Measurements from ENCODE around the gene IGSF21.

The IGSF21 gene

DNA sequence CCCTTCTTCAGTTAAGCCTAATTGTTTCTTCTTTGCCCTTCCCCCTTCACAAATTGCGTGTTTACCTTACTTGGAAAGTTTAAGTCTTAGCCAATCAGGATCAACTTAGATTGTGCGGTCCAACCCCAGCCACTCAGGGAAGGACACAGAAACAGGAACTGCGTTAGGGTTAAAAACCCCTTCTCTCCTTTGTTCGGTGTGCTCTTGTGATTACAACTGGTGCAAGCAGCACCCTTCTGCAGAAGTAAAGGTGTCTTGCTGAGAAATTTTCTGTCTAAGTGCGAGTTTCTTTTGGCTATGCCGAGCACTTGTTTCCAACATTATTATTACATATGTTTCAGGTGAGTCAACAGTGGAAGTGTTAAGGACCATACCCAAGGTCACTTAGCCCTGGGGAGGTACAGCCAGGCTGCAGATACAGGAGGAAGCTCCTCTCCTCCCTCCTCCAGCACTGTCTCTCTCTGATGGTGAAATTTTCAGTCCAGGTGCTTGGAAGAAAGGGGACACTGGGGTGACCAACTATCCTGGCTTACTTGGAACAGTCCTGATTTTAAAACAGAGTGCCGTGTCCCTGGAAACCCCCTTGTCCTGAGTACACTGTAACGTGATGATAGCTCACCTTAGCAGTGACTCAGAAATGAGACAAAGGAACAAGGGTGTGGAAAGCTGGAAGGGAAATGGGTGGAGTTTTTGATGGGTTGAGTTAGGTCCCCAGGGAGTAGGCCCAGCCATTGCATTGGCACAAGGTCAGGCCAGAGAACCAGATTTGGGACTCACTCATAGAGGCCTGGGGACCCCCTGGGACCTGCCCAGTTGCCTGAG, 304.4 kb downstream of the IGSF21 start:
- no peak for DNase-seq

DNA sequence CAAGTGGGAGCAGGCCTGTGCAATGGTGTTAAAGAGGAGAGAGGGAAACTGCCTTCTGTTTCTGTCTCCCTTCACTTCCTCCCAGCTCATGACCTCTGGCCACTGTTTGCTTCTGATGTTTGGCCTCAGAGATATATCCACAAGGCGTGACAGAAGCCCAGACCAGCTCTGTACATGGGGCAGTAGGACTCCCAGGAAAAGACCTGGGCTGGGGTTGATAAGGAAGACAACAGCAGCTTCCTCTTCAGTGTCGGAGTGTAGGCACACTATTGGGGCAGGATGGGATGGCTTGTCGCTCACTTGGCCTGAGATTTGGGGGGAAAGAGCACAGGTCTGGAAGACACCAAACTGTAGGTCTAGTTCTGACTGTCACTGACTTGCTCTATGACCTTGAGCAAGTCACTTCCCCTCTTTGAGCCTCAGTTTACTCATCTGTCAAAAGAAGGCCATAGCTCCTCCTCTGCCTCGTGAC, 305.3 kb downstream of the IGSF21 start:
- peak; percentile 40 for DNase-seq

DNA sequence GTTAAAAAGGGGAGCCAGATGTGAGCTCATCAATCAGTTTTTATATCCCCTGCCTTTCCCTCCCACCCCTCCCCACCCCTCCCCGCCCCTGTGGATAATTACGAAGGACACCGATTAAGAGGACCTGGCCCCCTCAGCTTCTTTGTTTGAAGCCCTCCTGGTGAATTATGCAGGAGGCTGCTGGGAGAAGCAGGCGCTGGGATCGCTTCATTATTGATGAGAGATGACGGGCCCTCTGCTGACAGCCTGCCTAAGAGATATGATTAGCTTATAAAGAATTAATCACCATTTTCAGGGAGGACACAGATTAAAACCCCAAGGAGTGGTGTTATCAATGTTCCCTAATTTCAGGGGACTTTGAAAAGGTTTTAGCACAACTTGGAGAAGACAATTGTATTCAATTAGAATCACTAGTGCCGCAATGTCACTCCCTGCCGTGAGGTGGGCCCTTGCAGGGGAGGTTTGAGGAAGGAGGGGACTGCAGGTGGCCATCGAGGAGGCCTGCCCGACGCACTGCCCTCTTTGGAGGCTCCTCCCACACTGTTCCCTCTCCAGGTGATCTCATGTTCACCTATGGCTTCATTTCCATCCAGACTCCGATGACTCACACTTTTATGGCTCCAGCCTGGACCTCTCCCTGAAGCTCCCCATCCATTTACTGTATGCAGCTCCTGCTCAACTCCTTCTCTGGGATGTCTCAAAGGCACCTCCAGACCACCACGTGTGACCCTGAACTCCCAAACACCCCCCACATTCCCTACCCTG, 306.1 kb downstream of the IGSF21 start:
- no peak for DNase-seq

DNA sequence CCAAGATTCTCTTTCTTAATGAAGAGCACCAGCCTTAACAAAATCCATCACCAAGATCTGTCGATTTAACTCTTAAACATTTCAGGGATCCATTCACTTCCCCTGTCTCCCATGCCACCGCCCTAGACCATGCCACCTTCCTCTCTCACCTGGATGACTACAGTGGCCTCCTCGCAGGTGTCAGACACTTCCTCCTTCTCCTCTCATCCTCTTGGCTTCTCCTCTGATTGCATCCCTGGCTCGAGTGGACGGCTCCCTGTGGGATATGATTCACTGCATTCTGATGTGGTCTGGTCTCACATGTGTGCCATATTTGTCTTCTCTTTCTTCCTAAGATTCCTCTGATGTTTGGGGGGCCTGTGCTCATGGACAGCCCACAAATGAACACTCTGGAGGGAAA, 306.7 kb downstream of the IGSF21 start:
- DNase-seq, result no peak

DNA sequence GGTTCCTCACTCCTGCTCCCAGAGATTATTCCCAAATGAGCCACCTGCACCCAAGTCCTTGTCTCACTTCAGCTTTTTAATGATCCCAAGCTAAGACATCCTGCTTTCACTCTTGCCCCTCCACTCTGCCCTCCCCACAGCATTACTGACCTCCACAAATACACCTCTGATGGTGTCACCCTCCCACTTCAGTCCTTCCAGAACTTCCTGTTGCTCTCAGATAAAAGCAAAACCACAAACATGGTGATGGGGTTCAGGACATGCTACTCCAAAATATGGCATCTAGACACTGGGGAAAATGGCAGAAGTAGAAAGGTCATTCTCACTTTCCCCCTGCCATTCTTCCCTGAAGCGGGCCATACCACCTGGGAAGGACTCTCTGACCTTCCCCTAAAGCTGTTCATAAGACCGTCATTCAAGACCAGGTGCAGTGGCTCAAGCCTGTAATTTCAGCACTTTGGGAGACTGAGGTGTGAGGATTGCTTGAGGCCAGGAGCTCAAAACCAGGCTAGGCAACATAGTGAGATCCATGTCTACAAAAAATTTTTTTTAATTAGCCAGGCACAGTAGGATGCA, 307.4 kb downstream of the IGSF21 start:
- peak; percentile 2 for DNase-seq

DNA sequence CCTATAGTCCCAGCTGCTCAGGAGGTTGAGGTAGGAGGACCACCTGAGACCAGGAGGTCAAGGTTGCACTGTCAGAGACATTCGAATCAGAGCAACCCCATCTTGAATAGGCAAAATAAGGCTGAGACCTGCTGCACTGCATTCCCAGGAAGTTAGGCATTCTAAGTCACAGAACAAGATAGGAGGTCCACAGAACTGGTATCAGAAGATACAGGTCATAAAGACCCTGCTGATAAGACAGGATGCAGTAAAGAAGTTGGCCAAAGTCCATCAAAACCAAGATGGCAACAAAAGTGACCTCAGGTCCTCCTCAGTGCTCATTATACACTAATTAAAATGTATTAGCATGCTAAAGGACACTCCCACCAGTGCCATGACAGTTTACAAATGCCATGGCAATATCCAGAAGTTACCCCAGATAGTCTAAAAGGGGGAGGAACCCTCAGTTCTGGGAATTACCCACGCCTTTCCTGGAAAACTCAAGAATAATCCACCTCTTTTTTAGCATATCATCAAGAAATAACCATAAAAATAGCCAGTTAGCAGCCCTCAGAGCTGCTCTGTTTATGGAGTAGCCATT, 307.9 kb downstream of the IGSF21 start:
- DNase-seq, result peak; percentile 52

DNA sequence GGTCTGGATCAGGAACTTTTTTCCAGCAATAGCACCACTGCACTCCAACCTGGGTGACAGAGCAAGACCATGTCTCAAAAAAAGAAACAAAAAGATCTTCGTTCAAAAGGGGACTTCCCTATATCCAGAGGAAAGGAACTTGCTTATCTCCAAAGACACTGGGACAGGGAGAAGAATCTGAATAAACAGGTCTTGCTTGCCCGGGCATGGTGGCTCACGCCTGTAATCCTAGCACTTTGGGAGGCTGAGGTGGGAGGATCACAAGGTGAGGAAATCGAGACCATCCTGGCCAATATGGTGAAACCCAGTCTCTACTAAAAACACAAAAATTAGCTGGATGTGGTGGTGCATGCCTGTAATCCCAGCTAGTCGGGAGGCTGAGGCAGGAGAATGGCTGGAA, 308.5 kb downstream of the IGSF21 start:
- DNase-seq, result peak; percentile 39

DNA sequence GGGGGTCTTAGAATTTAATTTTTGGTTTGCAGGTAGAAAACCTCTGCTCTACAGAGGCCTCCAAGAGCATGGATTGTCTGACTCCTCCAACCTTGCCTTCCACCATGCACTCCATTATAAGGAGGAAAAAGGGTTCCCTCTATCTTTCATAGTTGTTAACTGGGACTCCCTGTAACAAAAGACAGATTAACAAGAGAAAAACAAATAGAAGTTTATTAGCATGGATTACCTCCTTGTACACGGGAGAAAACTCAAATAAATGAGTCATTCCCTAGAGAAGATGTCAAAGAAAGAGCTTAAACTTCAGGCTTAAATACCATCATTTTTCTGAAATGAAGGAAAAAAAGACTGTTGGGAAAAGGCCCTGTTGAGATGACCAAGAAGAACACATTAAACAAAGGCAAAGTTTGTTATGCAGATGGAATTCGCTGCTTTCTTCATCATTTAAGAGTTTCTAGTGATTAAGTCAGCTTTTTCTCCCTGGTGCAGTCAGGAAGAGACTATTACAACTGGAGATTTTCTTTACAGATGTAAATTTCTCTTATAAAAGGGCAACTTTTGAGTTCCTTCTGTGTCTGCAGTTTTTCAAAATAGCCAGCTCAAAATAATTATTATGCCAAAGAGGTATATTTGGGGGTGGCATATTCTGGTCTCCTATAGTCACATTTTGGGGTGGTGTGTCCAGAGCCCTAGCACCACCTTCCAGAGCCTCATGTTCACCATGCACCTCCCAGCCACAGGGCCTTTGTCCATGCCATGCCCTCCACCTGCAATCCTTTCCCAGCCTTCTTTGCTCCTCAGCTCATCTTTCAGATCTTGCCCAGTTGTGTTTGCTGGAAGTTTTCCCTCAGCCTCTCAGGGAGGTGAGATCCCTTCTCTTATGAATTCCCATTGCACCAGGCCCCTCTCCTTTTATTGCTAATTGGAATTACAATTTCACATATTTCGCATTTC, 310.0 kb downstream of the IGSF21 start:
- DNase-seq, result peak; percentile 3

DNA sequence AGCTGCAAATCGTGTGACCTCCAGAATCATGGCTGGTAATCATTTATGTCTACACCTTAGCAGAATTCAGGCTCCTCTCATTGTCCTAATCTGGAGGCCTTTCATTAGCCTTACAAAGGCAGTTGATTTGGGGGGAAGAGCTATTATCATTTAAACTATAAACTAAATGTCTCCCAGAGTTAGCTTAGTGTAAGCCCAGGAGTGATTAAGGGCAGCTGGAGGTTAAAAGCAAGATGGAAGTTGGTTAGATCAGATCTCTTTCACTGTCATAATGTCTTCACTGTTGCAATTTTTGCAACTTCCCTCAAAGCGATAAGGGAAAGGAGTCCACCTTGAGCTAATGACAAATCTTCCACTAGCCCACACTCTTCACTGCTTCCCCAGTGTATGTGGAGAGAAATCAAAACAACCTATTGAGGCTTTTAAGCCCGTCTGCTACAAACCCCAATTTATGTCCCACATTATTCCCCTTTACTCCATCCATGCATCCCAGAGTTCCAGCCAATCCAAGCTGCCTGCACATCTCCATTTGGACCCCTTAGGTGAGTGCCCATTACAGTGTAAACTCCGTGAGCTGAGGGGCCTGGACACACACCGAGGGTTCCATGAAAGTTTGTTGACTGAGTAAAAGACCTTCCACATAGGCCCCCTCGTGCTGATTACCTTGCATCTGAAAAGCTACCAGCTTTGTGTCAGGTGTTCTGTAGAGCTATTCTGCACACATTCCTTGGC, 311.7 kb downstream of the IGSF21 start:
- peak; percentile 10 for DNase-seq

DNA sequence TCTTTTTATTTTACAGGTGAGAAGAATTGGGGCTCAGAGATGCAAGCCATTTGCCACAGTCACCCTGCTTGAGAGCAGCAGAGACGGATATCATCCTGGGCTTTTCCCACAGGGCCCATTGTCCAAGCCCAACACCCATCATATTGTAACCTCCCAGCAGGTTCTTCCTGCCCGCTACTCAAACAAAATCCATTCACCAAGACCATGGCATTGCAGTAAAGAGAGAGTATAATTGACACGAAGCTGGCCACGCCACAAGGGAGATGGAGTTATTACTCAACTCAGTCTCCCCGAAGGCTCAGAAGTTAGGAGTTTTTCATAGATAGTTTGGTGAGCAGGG, 312.2 kb downstream of the IGSF21 start:
- DNase-seq, result no peak

DNA sequence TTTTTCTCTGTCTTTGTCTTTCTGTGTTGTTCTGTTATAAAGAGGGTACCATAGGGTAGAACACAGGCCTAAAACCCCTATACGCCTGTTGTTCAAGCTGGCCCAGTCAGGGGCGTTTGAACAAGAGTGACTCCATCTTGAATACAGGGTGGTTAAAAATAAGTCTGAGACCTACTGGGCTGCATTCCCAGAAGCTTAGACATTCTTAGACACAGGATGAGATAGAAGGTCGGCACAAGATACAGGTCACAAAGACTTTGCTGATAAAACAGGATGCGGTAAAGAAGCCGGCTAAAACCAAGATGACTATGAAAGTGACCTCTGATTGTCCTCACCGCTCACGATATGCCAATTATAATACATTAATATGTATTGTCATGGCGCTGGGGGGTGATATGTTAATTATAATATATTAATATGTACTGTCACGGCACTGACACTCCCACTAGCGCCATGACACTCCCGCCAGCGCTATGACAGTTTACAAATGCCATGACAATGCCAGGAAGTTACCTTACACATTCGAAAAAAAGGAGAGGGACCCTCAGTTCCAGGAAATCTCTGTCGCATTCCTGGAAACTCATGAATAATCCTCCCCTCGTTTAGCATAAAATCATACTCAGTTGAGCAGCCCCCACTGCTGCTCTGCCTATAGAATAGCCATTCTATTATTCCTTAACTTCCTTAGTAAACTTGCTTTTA, 314.6 kb downstream of the IGSF21 start:
- DNase-seq, result peak; percentile 8

DNA sequence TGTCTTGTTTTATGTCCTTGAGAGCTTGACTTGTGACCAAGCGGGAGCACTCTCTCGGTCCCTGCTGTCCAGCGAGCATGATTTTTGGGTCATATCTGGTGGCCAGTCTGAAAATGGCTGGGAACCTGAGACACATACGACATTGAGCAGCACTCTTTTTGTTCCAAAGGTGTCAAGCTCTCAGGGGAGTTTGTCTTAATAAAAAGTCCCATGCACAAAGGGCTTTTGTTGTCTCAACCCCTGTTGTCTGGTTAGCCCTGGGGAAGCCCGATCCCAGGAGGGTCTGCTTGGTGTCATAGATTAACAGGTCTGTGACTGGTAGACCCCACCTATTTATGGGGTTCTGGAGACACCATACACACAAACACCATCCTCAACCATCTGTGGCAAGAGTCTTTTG, 315.4 kb downstream of the IGSF21 start:
- DNase-seq, result no peak

DNA sequence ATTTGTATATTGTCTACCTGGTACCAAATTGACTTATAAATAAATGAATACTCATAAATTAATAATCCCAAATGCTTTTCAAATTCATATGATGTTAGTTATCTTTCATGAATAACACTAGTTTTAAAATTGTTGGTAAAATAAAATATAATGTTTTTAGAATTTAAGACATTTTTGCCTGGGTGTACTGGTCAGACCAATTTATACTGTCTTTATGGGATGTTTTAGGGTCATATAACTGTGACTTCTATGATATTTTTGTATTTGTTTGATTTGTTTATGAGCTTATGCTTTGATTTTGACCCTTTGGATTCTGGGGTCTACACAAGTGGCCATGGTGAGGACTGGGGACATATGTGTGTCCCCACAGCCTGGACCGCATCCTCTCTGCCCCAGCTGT, 319.0 kb downstream of the IGSF21 start:
- DNase-seq, result no peak

Data from OCI-M1 (cell line).